GM18520 (cell line): ENCODE data around the gene RWDD4.

ENCODE experiments used
- ATAC-seq: cut with Tn5 transposase; IDR thresholded peaks from one replicate; pipeline ENCODE4 v1.9.1; 2021; ENCODE audit not compliant: unreplicated experiment

RWDD4 gene

DNA sequence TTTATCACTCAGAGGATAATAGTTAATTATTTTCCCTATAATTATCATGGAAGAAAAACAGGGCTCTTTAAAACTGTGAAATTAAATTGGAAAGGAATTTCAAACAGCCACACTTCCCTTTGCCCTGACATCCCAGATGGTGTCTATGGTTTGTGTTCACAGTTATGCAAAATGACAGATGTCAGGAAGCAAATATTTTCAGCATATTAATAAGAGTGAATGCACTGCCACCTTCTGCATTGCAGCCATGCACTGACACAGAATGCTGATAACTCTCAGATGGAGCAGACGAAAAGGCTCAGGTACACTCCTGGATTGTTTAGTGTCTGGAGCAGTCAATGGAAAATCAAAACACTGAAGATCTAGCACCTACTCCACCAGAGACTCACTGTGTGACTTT, 57.6 kb downstream of the RWDD4 start:
- ATAC-seq, result no peak

DNA sequence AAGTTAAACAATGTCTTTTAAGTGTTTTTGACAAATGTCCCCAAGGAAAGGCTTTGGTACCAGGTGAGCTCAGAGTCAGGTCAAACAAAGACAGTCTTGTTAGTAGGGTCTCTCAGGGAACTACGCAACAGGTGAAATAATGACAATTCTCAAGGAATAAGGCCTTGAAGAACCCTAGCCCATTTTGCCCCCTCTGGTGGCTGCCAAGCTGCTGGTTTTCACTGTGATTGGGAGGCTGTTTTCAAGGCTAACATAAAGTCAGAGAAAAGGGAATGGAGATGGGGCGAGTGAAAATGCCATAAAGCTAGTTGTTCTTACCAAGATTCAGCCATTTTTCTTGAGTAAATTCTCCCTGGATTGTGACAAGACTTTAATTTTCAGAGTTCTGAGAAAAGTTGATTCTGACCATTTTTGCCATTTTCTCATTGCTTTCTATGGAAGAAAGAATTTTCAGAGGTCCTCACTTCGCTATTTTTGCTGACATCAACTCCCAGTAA, 58.7 kb downstream of the RWDD4 start:
- no peak for ATAC-seq

DNA sequence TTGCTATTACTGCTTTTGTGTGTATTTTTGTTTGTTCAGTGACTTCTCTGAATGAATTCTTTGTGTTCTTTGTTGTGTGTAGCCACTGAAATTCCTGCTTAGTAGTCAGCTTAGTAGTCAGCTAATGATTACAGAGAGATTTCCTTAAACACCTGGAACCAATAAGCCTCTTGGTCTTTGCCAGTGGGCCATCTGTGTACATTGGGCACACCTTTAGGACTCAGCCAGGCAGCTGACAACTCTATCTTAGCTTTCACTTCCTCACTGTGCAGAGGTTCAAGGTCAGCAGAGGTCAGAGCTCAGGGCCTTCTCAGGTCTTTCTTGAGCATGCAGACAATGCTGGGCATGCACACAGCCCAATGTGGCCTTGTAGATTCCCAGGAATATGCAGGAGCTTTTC, 59.3 kb downstream of the RWDD4 start:
- no peak for ATAC-seq

DNA sequence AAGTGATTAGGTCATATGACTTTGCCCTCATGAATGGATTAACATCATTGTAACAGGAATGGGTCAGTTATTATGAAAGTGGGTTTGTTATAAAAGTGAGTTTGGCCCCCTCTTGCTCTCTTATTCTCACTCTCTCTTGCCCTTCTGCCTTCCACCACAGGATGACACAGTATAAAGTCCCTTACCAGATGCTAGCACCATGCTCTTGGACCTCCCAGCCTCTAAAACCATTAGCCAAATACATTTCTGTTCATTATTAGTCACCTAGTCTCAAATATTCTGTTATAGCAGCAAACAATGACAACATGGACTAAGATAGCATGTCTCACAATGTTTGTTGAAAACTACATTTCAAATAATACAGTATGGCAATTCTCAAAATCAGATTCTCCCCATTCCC, 59.7 kb downstream of the RWDD4 start:
- ATAC-seq, result no peak

DNA sequence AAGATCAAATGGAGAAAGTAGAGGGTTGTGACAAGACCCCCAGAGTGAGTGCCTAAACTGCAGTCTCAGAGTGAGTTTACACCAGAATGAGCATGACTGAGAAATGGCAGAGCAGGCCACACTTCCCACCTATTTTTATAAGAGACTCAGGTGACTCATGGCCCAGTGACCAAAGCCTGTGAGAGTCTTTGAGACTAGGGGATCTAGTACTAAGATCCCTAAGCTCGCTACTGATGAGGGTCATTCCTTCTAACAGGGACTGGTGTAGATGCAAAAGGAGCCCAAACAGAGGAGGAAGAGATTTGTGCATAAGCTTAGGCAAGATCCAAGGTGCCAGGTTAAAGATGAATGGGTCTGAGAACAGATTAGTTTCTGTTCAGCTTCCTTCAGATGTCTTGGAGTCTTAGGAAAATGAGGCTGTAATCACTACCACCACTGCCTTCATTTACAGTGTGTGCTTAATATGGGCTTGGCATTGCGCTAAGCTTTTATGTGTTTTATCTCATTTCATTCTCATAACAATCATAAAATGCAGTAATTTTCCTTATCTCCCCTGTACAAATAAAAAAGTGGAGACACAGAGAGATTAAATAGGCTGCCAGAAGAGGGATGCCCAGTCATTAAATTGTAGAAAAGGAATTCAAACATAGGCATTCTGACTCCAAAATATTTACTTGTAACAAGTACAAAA, 62.8 kb downstream of the RWDD4 start:
- no peak for ATAC-seq

DNA sequence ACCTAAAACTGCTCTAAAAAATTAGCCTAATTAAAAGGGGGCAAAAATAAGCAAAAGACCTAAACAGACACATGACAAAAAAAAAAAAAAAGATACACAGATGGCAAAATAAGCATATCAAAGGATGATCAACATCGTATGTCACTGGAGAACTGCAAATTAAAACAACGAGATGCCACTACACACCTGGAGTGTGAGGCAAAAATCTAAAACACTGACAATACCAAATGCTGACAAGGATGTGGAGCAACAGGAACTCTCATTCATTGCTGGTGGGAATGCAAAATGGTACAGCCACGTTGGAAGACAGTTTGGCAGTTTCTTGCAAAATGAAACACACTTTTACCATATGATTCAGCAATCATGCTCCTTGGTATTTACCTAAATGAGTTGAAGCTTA, 64.2 kb downstream of the RWDD4 start:
- no peak for ATAC-seq

DNA sequence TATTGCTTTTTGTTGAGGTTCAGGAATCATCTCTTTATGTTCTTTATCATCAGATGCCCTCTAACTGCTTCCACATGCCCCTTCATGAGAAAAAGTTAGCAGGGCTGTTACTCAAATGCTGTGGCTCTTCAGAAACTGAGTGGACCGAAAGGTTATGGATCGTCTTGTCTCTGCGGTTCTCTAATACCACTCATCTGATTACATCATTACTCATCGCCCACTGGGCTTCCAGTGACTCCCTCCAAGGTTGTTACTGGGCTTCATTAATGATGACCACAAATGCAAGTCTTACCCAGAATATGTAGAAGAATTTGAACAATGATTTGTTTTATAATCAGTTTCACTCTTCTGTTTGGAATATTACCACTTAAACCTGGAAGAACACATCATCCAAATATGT, 67.7 kb downstream of the RWDD4 start:
- ATAC-seq, result no peak
